ENCODE measurements around the gene WHRN.

WHRN gene

DNA sequence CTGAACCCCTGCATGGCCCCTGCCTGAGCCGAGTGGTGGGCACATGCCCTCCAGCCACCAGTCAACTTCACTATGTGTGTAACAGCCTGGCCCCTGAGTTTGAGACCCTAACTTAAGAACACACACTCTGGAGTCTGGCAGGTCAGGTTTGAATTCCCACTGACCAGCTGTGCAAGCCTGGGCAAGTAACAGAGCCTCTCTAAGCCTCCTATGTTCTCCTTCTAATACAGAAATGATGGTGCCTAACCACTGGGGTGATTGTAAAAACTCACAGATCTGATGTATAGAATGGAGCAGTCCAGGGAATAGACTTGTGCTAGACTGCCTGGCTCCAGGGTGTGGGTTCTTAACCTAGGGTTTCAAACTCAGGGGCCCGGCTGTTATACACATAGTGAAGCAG is 100.7 kb downstream of the WHRN start:
- DNase-seq (ENCODE audit: low read depth) = no peak
- no peak overlapping the region for H3K4me3 ChIP-seq (ENCODE audit: low read depth, low read length)
- TF ChIP-seq, protein P1, sequence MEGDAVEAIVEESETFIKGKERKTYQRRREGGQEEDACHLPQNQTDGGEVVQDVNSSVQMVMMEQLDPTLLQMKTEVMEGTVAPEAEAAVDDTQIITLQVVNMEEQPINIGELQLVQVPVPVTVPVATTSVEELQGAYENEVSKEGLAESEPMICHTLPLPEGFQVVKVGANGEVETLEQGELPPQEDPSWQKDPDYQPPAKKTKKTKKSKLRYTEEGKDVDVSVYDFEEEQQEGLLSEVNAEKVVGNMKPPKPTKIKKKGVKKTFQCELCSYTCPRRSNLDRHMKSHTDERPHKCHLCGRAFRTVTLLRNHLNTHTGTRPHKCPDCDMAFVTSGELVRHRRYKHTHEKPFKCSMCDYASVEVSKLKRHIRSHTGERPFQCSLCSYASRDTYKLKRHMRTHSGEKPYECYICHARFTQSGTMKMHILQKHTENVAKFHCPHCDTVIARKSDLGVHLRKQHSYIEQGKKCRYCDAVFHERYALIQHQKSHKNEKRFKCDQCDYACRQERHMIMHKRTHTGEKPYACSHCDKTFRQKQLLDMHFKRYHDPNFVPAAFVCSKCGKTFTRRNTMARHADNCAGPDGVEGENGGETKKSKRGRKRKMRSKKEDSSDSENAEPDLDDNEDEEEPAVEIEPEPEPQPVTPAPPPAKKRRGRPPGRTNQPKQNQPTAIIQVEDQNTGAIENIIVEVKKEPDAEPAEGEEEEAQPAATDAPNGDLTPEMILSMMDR (IDR thresholded peaks at IDR 0.05; ENCODE audit: low read depth, low read length) = no peak
- TF ChIP-seq POLR2A (IDR thresholded peaks at IDR 0.05; ENCODE audit: extremely low read depth, insufficient read length) (no peak), MYC (IDR thresholded peaks at IDR 0.05; ENCODE audit: low read depth, low read length) (no peak)
- TF ChIP-seq, protein P2, sequence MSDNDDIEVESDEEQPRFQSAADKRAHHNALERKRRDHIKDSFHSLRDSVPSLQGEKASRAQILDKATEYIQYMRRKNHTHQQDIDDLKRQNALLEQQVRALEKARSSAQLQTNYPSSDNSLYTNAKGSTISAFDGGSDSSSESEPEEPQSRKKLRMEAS (IDR thresholded peaks at IDR 0.05; ENCODE audit: low read depth, low read length) = no peak

DNA sequence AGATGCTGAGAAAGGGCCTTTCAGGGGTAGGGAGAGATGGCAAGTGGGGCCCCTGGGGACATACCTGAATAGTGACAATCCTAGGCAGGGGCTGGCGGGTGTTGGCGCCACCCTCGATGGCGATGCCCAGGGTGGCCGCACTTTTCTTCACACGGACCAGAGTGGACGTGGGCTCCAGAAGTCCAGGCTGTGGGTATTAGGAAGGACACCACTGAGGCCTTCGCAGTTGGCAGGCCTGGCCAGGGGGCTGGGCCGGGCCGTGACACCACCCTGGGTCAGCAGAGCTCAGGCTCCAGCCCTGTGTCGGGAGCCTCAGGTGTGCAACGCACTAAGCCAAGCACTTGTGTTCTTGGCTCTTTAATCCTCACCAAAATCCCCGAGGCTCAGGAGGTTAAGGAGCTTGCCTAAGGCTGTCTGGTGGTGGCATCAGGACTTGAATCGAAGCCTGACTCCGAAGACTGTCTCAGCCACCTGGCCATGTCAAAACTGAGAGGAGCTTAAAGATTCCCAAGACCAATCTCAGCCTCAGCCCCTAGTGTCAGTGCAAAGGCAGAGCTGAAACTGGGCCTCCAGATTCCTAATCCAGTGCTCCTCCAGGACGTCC is 102.0 kb downstream of the WHRN start:
- TF ChIP-seq, protein P1 (IDR thresholded peaks at IDR 0.05; ENCODE audit: low read depth, low read length) = no peak
- TF ChIP-seq, protein P2 (IDR thresholded peaks at IDR 0.05; ENCODE audit: low read depth, low read length) = no peak
- TF ChIP-seq MYC (IDR thresholded peaks at IDR 0.05; ENCODE audit: low read depth, low read length) (no peak), POLR2A (IDR thresholded peaks at IDR 0.05; ENCODE audit: extremely low read depth, insufficient read length) (no peak)
- H3K4me3 ChIP-seq (ENCODE audit: low read depth, low read length) = no peak overlapping the region
- DNase-seq (ENCODE audit: low read depth) = no peak

DNA sequence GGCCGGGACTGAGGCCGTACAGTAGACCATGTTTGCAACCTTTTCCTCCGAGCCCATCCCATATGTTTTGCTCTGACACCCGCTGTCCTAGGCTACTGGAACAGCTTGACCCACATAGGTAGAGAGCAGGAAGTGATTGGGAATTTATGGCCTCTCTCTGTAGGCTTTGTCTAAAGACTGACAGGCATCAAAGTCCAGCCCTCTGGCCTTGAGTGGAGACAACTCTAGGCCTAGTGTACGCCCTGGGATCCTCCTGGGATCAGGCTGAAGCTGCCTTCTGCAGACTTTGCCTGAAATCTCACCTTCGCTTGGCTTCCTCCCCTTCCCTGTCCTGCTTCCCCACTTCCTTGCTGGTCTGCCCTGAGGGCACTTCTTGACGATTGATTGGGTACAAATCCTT is 103.9 kb downstream of the WHRN start:
- no peak overlapping the region for H3K4me3 ChIP-seq (ENCODE audit: low read depth, low read length)
- TF ChIP-seq, protein P1 (IDR thresholded peaks at IDR 0.05; ENCODE audit: low read depth, low read length) = no peak
- TF ChIP-seq POLR2A (IDR thresholded peaks at IDR 0.05; ENCODE audit: extremely low read depth, insufficient read length) = no peak
- TF ChIP-seq, protein P2 (IDR thresholded peaks at IDR 0.05; ENCODE audit: low read depth, low read length) = no peak
- no peak for TF ChIP-seq MYC (IDR thresholded peaks at IDR 0.05; ENCODE audit: low read depth, low read length)
- no peak for DNase-seq (ENCODE audit: low read depth)

DNA sequence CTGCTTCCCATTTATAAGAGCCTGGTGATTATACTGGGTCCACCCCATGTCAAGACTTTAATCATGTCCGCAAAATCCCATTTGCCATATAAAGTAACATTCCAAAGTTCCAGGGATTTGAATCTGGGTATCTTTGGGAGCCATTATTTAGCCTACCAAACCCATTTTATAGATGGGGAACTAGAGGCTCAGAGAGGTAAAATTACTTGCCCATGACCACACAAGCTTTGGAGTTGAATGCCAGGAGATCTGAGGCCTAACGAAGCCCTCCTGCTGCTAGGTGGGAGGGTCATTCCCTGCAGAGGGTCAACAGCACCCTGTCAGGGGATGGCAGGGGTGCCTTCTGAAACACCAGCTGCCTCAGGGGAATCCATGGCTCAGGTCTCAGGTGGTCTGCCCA is 104.5 kb downstream of the WHRN start:
- DNase-seq (ENCODE audit: low read depth) = no peak
- H3K4me3 ChIP-seq (ENCODE audit: low read depth, low read length) = no peak overlapping the region
- TF ChIP-seq, protein P2 (IDR thresholded peaks at IDR 0.05; ENCODE audit: low read depth, low read length) = no peak
- no peak for TF ChIP-seq POLR2A (IDR thresholded peaks at IDR 0.05; ENCODE audit: extremely low read depth, insufficient read length)
- TF ChIP-seq, protein P1 (IDR thresholded peaks at IDR 0.05; ENCODE audit: low read depth, low read length) = no peak
- TF ChIP-seq MYC (IDR thresholded peaks at IDR 0.05; ENCODE audit: low read depth, low read length) = no peak

DNA sequence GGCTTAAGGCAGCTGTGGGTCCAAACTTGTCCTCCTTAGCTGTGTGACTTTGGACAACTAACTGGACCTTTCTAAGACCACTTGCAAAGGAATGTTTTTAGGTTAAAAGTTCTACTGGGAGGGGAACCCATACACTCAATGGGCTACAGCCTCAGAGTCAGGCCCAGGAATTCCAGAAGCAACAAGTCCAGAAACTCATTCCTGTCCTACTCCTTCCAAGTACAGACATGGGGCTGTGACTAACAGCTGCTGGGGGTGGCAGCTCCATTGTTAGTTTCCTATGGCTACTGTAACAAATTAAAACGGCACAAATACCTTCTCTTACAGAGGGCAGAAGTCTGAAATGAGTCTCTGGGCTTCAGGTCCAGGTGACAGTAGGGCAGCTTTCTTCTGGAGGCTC is 105.1 kb downstream of the WHRN start:
- no peak for TF ChIP-seq MYC (IDR thresholded peaks at IDR 0.05; ENCODE audit: low read depth, low read length)
- TF ChIP-seq, protein P2 (IDR thresholded peaks at IDR 0.05; ENCODE audit: low read depth, low read length) = no peak
- TF ChIP-seq, protein P1 (IDR thresholded peaks at IDR 0.05; ENCODE audit: low read depth, low read length) = no peak
- no peak for TF ChIP-seq POLR2A (IDR thresholded peaks at IDR 0.05; ENCODE audit: extremely low read depth, insufficient read length)
- no peak for DNase-seq (ENCODE audit: low read depth)
- H3K4me3 ChIP-seq (ENCODE audit: low read depth, low read length) = no peak overlapping the region

Measured in NB4 (cell line).